ENCODE data around the gene HNRNPR.
"Not testable (repeated sequence)": the region's sequence is repeated elsewhere in the genome, so short reads cannot be mapped to it uniquely, and the experiment has no call there.

HNRNPR gene

DNA sequence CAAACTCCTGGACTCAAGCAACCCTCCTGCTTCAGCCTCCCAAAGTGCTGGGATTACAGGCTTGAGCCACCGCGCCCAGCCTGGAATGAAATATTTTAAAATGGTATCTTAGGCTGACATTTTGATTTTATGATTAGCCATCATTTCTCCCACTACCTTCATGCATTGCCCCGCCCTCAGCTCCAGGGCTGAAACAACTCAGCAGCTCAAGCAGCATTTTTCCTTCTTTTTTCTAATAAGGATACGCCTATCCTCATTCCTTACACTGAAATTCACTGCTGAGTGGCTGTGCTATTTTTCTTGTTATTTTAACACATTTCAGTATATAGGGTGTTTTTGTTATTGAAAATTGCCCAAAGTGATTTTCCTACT is 70.0 kb downstream of the HNRNPR start:
- TF ChIP-seq ZNF384 (IDR thresholded peaks at IDR 0.05) (no peak), SP1 (IDR thresholded peaks at IDR 0.05) (no peak), BHLHE40 (IDR thresholded peaks at IDR 0.05; ENCODE audit: borderline replicate concordance) (no peak), LEF1 (IDR thresholded peaks at IDR 0.05; ENCODE audit: borderline replicate concordance) (no peak), SUZ12 (IDR thresholded peaks at IDR 0.05) (no peak), FOXK2 (IDR thresholded peaks at IDR 0.05) (no peak), NFRKB (IDR thresholded peaks at IDR 0.05) (no peak), HDGF (IDR thresholded peaks at IDR 0.05; ENCODE audit: borderline replicate concordance) (no peak), CTBP1 (IDR thresholded peaks at IDR 0.05; ENCODE audit: borderline replicate concordance) (no peak), FOXM1 (IDR thresholded peaks at IDR 0.05; ENCODE audit: borderline replicate concordance) (no peak)
- CTCF ChIA-PET, result interaction anchor here (0.7 to 0.8 kb wide), 2 partner anchors 64 to 469 kb away, joined by 3 to 4 read pairs; no protein-coding TSS in a partner anchor
- POLR2A ChIA-PET, result no interaction called here
- DNase-seq (ENCODE audit: extremely low spot score), result no peak

DNA sequence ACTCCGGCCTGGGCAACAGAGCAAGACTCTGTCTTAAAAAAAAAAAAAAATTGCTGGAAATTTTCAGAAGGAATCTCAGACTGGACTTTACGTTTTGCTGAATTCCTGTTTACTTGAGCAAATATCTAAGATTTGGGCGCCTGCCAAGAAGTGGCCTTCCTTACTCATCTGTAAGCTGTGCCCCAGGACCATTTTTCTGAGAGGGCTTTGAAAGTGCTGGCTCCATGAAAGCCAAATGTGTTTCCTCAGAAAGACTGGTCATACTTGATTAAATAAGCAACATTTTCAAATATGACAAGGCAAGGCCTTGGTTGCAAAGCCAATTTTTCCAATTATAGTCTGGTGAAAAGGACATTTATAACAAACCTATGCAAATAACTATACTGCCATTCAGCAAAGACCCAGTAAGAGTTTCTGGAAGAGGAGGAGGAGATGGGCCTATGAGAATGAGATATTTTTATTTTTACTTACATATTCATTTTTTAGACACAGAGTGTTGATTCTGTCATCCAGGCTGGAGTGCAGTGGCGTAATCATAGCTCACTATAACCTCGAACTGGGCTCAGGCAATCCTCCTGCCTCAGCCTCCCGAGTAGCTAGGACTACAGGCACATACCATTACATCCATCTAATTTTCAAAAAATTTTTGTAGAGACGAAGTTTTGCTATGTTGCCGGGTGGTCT is 70.5 kb downstream of the HNRNPR start:
- TF ChIP-seq ELF4 (IDR thresholded peaks at IDR 0.05) (no peak), FOXA1 (IDR thresholded peaks at IDR 0.05) (no peak), ARNT (IDR thresholded peaks at IDR 0.05) (no peak), SUZ12 (IDR thresholded peaks at IDR 0.05) (no peak), L3MBTL2 (conservative IDR thresholded peaks at IDR 0.05) (no peak), FOXM1 (IDR thresholded peaks at IDR 0.05; ENCODE audit: borderline replicate concordance) (no peak), BHLHE40 (IDR thresholded peaks at IDR 0.05; ENCODE audit: borderline replicate concordance) (no peak), TARDBP (IDR thresholded peaks at IDR 0.05) (no peak), SP1 (IDR thresholded peaks at IDR 0.05) (no peak), HDGF (IDR thresholded peaks at IDR 0.05; ENCODE audit: borderline replicate concordance) (no peak), NFRKB (IDR thresholded peaks at IDR 0.05) (no peak), FOXK2 (IDR thresholded peaks at IDR 0.05) (no peak), LEF1 (IDR thresholded peaks at IDR 0.05; ENCODE audit: borderline replicate concordance) (no peak), CTBP1 (IDR thresholded peaks at IDR 0.05; ENCODE audit: borderline replicate concordance) (no peak), ZNF384 (IDR thresholded peaks at IDR 0.05) (no peak)
- TF ChIP-seq, protein P1, sequence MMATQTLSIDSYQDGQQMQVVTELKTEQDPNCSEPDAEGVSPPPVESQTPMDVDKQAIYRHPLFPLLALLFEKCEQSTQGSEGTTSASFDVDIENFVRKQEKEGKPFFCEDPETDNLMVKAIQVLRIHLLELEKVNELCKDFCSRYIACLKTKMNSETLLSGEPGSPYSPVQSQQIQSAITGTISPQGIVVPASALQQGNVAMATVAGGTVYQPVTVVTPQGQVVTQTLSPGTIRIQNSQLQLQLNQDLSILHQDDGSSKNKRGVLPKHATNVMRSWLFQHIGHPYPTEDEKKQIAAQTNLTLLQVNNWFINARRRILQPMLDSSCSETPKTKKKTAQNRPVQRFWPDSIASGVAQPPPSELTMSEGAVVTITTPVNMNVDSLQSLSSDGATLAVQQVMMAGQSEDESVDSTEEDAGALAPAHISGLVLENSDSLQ (IDR thresholded peaks at IDR 0.05), result no peak
- DNase-seq (ENCODE audit: extremely low spot score), result no peak
- ChIA-PET CTCF (interaction anchor here (0.7 to 0.8 kb wide), 2 partner anchors 64 to 469 kb away, joined by 3 to 4 read pairs; no protein-coding TSS in a partner anchor), POLR2A (no interaction called here)

DNA sequence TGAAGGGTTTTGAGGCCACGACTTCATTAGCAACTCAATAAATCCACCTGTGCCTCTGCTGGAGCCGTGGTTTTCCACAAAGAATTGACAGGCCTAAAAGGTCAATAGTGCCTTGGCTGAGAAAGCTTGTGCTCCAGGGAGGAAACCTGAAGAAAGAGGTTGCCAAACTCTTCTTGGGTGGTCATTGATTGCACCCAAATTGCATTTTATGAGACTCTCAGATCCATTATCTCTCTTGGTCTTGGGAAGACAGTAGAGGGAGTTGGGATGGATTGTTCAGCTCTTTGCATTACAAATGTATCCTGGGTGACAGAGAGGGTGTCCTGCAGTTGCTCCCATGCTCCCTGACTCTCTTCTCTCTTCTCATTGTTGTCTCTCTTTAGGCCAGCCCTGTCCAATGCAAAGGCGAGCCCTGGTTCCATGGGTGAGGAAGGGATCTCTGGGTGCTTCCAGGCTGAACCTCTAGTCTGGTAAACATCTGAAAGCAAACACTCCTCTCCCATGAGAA is 80.7 kb downstream of the HNRNPR start:
- POLR2A ChIA-PET, result no interaction called here
- TF ChIP-seq NFRKB (IDR thresholded peaks at IDR 0.05) (no peak), ELF4 (IDR thresholded peaks at IDR 0.05) (no peak), TARDBP (IDR thresholded peaks at IDR 0.05) (no peak), SUZ12 (IDR thresholded peaks at IDR 0.05) (no peak), FOXM1 (IDR thresholded peaks at IDR 0.05; ENCODE audit: borderline replicate concordance) (no peak), HDGF (IDR thresholded peaks at IDR 0.05; ENCODE audit: borderline replicate concordance) (no peak), FOXA1 (IDR thresholded peaks at IDR 0.05) (no peak), LEF1 (IDR thresholded peaks at IDR 0.05; ENCODE audit: borderline replicate concordance) (no peak), L3MBTL2 (conservative IDR thresholded peaks at IDR 0.05) (no peak), BHLHE40 (IDR thresholded peaks at IDR 0.05; ENCODE audit: borderline replicate concordance) (no peak), SP1 (IDR thresholded peaks at IDR 0.05) (no peak), CTBP1 (IDR thresholded peaks at IDR 0.05; ENCODE audit: borderline replicate concordance) (no peak), ARNT (IDR thresholded peaks at IDR 0.05) (no peak), FOXK2 (IDR thresholded peaks at IDR 0.05) (no peak), ZNF384 (IDR thresholded peaks at IDR 0.05) (no peak)
- TF ChIP-seq, protein P1 (IDR thresholded peaks at IDR 0.05), result no peak
- CTCF ChIA-PET, result no interaction called here
- DNase-seq (ENCODE audit: extremely low spot score), result no peak

DNA sequence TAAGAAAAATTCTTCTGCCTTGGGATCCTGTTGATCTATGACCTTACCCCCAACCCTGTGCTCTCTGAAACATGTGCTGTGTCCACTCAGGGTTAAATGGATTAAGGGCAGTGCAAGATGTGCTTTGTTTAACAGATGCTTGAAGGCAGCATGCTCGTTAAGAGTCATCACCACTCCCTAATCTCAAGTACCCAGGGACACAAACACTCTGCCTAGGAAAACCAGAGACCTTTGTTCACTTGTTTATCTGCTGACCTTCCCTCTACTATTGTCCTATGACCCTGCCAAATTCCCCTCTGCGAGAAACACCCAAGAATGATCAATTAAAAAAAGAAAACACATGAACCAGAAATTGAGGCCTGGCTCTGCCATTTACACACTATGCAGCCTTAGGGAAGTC is 86.0 kb downstream of the HNRNPR start:
- POLR2A ChIA-PET; DNase-seq (ENCODE audit: extremely low spot score): not testable (repeated sequence)
- CTCF ChIA-PET, result interaction anchor here (1.3 kb wide), 1 partner anchor 16 kb away, joined by 4 read pairs; no protein-coding TSS in a partner anchor

DNA sequence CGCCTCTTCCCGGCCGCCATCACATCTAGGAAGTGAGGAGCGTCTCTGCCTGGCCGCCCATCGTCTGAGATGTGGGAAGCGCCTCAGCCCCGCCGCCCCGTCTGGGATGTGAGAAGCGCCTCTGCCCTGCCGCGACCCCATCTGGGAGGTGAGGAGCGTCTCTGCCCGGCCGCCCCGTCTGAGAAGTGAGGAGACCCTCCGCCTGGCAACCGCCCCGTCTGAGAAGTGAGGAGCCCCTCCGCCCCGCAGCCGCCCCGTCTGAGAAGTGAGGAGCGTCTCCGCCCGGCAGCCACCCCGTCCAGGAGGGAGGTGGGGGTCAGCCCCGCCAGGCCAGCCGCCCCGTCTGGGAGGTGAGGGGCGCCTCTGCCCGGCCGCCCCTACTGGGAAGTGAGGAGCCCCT is 86.7 kb downstream of the HNRNPR start:
- POLR2A ChIA-PET; CTCF ChIA-PET; DNase-seq (ENCODE audit: extremely low spot score): not testable (repeated sequence)

Measured in HEK293T (cell line).